Lower leg skin (tissue), 3 donors: ENCODE measurements around the gene OVCH1.

ENCODE experiments used
- POLR2A ChIP-seq, 2 donors: fragments of 450-650 bp; IDR thresholded peaks; one replicate each; pipeline ENCODE4 v1.6.1; 2016 to 2017; ENCODE audit warnings: antibody characterized with exemption in 2 of 2, mild to moderate bottlenecking in 1 of 2, moderate library complexity in 1 of 2
- TF ChIP-seq, protein P1 (sequence below), 3 donors: fragments of 450-650 bp; IDR thresholded peaks; one replicate each; pipeline ENCODE4 v1.5.1; 2016; ENCODE audit warnings: antibody characterized with exemption in 3 of 3, mild to moderate bottlenecking in 3 of 3, moderate library complexity in 2 of 3

- TF ChIP-seq, protein P1, sequence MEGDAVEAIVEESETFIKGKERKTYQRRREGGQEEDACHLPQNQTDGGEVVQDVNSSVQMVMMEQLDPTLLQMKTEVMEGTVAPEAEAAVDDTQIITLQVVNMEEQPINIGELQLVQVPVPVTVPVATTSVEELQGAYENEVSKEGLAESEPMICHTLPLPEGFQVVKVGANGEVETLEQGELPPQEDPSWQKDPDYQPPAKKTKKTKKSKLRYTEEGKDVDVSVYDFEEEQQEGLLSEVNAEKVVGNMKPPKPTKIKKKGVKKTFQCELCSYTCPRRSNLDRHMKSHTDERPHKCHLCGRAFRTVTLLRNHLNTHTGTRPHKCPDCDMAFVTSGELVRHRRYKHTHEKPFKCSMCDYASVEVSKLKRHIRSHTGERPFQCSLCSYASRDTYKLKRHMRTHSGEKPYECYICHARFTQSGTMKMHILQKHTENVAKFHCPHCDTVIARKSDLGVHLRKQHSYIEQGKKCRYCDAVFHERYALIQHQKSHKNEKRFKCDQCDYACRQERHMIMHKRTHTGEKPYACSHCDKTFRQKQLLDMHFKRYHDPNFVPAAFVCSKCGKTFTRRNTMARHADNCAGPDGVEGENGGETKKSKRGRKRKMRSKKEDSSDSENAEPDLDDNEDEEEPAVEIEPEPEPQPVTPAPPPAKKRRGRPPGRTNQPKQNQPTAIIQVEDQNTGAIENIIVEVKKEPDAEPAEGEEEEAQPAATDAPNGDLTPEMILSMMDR (IDR thresholded peaks at IDR 0.05): no peak
- TF ChIP-seq POLR2A (IDR thresholded peaks at IDR 0.05): no peak
Measured at GRCh38 chr12:29414368-29414767, 83.1 kb downstream of the OVCH1 start.
